Lower leg skin (tissue), 4 donors: ENCODE measurements around the gene FAM240B. TPM values are rescaled to one million over a fixed set of nuclear protein-coding genes. Genes with fewer than 3 reads are reported as not detected.

ENCODE experiments used
- DNase-seq, 2 donors: peaks; one replicate each; pipeline ENCODE4 v3.0.0-alpha.2; 2019; ENCODE audit warnings: low spot score in 2 of 2
- H3K4me3 ChIP-seq: fragments of 200-600 bp; sonication (generic); 2 replicates; pipeline ENCODE4 v1.5.1; 2017; ENCODE audit warnings: mild to moderate bottlenecking, low read depth; ENCODE audit not compliant: poor library complexity, severe bottlenecking
- POLR2A ChIP-seq, 2 donors: fragments of 450-650 bp; IDR thresholded peaks; one replicate each; pipeline ENCODE4 v1.6.1; 2016 to 2017; ENCODE audit warnings: antibody characterized with exemption in 2 of 2, mild to moderate bottlenecking in 1 of 2, moderate library complexity in 1 of 2
- WGBS, 2 donors: methylation state at CpG; one replicate each; pipeline ENCODE4 v1.1.5; 2018; 5-methylcytosine and 5-hydroxymethylcytosine counted together
- intact Hi-C: fragments of 100-400 bp; cut with DNase I; formaldehyde crosslinking; loops from one replicate; pipeline ENCODE4 v1.15.0; 2023; ENCODE audit warnings: low total_unique reads
- total RNA-seq, 4 donors: library from RNA; depleted of rRNA; stranded (reverse); fragments of >200 nt; gene quantifications; one replicate each; pipeline ENCODE4 v1.1.0, GENCODE V29; 2016
- TF ChIP-seq, protein P1 (sequence below), 3 donors: fragments of 450-650 bp; IDR thresholded peaks; one replicate each; pipeline ENCODE4 v1.5.1; 2016; ENCODE audit warnings: antibody characterized with exemption in 3 of 3, mild to moderate bottlenecking in 3 of 3, moderate library complexity in 2 of 3

Gene FAM240B
- total RNA-seq, 4 donors from 2014 or later = not detected

DNA sequence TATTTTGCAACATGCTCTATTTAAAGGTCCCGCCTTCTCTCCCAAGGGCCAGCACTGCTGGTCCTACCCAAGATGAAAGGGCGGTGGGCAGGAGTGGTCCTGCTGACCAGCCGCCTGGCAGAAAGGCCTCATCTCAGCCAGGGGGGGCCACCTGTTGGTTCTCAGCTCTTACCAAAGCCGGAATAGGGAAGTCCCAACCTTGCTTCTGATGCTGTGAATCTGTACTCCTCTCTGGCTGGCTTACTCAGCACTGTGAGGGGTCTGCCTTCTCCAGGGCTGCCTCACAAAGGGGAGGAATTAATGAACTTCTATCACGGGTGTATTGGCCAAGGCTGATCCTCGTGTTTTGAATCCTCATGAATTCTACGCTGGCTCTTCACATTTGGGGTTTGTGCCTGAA is 13.6 kb upstream of the FAM240B start:
- intact Hi-C loops = no loop called here
- TF ChIP-seq, protein P1, sequence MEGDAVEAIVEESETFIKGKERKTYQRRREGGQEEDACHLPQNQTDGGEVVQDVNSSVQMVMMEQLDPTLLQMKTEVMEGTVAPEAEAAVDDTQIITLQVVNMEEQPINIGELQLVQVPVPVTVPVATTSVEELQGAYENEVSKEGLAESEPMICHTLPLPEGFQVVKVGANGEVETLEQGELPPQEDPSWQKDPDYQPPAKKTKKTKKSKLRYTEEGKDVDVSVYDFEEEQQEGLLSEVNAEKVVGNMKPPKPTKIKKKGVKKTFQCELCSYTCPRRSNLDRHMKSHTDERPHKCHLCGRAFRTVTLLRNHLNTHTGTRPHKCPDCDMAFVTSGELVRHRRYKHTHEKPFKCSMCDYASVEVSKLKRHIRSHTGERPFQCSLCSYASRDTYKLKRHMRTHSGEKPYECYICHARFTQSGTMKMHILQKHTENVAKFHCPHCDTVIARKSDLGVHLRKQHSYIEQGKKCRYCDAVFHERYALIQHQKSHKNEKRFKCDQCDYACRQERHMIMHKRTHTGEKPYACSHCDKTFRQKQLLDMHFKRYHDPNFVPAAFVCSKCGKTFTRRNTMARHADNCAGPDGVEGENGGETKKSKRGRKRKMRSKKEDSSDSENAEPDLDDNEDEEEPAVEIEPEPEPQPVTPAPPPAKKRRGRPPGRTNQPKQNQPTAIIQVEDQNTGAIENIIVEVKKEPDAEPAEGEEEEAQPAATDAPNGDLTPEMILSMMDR (IDR thresholded peaks at IDR 0.05) = no peak
- TF ChIP-seq POLR2A (IDR thresholded peaks at IDR 0.05) = no peak
- DNase-seq = no peak
- WGBS, 2 donors = 73 to 84% methylated on average over 7 of the region's 7 CpGs
- H3K4me3 ChIP-seq = no peak overlapping the region

DNA sequence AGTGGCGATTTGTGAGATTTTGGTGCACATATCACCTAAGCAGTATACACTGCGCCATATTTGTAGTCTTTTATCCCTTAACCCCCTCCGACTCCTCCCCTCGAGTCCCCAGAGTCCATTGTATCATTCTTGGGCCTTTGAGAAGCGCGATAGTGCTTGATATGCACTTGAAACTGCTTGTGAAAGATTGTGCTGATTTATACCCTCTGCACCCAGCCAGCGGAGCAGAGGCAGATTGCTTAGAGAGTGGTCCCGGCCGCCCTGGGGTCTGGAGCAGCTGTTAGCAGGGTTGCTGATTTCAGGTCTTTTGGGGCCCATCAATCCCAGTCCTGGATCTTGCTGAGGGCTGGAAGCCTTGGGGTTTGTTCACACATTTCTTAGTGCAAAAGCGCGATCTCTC is 13.0 kb upstream of the FAM240B start:
- no peak overlapping the region for H3K4me3 ChIP-seq
- WGBS, 2 donors = 88 to 91% methylated on average over 11 of the region's 11 CpGs
- TF ChIP-seq, protein P1 (IDR thresholded peaks at IDR 0.05) = no peak
- TF ChIP-seq POLR2A (IDR thresholded peaks at IDR 0.05) = no peak

DNA sequence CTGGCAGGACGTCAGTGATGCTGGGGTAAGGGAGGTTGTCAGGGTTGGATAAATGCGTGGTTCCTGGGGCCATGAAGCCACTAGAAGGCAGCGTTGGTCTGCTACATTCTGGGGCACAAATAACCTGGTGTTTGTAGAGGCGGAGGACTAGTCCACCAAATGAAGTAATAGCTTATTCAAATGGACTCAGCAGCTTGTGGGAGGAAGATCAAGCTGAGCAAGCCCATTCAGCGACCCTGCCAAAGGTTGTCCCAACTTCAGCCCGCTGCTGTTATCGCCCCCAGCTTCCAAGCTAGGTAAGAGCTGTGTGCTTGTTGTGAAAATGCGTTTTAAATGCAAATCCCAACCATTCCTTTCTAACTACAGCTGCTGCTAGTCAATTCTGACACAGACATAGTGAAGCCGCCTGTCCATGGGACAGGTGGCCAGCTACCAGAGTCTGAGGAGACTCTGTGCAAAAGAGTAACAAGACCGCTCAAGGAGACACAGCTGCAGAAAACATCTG is 7.6 kb upstream of the FAM240B start:
- H3K4me3 ChIP-seq = no peak overlapping the region
- intact Hi-C loops = no loop called here
- DNase-seq = no peak
- 33% methylated on average over 10 of the region's 10 CpGs for WGBS, 2 donors
- TF ChIP-seq, protein P1 (IDR thresholded peaks at IDR 0.05) = no peak
- TF ChIP-seq POLR2A (IDR thresholded peaks at IDR 0.05) = no peak

More for the DNA sequence above, 13.0 kb upstream of the FAM240B start:
- DNase-seq = no peak
- intact Hi-C loops = no loop called here

DNA sequence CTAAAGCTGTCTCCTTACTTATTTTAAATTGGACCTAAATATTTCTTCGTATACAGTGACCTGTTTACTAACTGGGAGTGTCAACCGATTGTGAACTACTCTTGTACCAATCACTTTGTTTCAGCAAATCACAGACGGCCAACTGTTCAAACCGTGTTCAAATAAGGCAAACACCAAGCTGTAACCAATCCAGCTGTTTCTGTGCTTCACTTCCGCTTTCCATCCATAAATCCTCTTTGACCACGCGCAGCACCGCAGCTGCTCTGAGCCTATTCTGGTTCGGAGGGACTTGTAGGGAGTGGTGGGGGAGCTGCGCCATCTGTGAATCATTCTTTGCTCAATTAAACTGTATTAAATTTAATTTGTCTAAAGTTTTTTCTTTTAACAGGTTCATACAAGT is 4.8 kb upstream of the FAM240B start:
- no peak for TF ChIP-seq POLR2A (IDR thresholded peaks at IDR 0.05)
- no peak for DNase-seq
- WGBS, 2 donors = 79 to 81% methylated on average over 10 of the region's 10 CpGs
- intact Hi-C loops = no loop called here
- H3K4me3 ChIP-seq = no peak overlapping the region

DNA sequence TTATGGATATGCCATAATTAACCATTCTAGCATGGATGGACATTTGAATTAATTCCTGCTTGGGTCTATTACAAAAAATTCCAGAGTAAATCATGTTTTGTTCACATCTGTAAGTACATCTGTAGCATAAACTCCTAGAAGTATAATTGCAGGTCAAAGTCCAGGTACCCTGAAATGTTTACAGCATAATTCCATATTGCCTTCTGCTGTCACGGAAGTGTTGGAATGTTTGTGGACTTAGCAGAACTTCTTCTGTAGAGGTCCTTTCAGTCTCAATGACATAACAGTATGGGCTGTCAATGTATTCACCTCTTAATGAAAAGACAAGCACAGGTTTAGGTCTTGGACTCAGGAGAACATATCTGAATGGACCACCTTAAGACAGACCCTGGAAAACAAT is 1.8 kb downstream of the FAM240B start:
- TF ChIP-seq POLR2A (IDR thresholded peaks at IDR 0.05) = no peak
- TF ChIP-seq, protein P1 (IDR thresholded peaks at IDR 0.05) = no peak
- DNase-seq = no peak
- intact Hi-C loops = no loop called here
- no peak overlapping the region for H3K4me3 ChIP-seq
- 94 to 97% methylated on average over 1 of the region's 1 CpG for WGBS, 2 donors

DNA sequence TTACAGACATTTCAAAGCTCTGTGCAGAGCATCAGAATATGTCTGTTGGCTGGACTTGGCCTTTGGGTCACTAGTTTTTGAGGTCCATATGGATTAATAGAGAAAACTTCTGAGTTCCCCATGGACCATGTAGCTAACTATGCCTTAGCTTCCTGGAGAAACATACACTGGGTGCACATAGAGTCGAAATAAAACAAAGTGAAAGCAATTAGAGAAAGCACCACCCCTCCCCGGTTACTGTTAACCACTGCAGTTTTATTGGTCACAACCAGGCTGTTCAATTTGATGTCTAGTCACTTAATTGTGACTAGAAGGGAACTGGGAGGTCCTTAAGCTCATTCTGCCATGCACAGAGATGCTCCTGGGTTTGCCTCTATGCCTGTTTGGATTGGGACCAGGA is 4.2 kb downstream of the FAM240B start:
- WGBS, 2 donors = 30 to 83% methylated on average over 2 of the region's 2 CpGs
- TF ChIP-seq POLR2A (IDR thresholded peaks at IDR 0.05) = no peak
- TF ChIP-seq, protein P1 (IDR thresholded peaks at IDR 0.05) = no peak
- intact Hi-C loops = no loop called here
- H3K4me3 ChIP-seq = no peak overlapping the region
- no peak for DNase-seq
